ENCODE results near the gene WDPCP. TPM values are rescaled to one million over a fixed set of nuclear protein-coding genes. Genes with fewer than 3 reads are reported as not detected.
A peak's percentile ranks its signal among the peaks of the same experiment; 100 is the strongest.

Gene WDPCP
- total and polyA plus RNA-seq, 5 donors from 2014 or later, result 2.9 to 9.4 (median 3.9) TPM

DNA sequence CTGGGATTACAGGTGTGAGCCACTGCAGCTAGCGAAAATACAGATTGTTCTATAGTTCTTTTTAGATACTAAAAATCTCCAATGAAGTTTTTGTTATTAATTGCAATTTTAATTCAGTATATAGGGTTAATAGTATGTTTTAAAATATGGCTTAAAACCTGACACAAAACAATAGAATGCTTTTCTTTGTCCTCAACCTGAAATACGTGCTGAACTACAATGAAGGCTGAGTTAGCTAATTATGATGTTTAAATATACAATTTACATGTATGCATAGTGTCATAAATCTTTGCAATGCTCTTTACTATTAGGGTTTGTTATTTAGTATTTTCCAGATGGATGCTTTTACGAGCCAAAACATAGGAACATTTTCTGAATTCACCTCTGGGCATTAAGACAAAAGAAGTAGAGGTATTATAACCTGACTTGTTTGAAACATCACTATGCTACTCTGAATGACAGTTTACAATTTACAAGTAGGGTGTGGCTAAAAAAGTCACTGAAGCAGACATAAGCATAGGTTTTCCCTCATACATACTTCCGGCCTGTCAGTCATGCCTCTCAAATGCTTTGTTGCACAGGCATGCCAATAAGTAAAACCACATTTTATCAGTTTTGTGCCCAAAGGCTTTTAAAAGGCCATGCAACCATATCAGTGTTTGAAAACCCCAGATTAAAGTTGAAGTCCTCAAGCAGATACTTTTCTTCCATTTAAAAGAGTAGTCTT, 369.3 kb downstream of the WDPCP start:
- no peaks in the 10 kb centered on the region for H3K27me3 Mint-ChIP-seq
- H3K27ac ChIP-seq (ENCODE audit: insufficient read depth, low read length, poor library complexity, severe bottlenecking), result no peak overlapping the region
- peaks cover 4% of the 10 kb centered on the region for H3K36me3 Mint-ChIP-seq
- H3K9me3 ChIP-seq (ENCODE audit: control insufficient read depth in 2 of 2, low read length in 2 of 2), result no peaks in the 10 kb centered on the region
- no peak overlapping the region for H3K4me3 Mint-ChIP-seq
- no peaks in the 10 kb centered on the region for H3K4me1 ChIP-seq (ENCODE audit: control insufficient read depth, insufficient read depth, low read length, poor library complexity, severe bottlenecking)
- H3K4me3 ChIP-seq (ENCODE audit: low read depth, low read length), result no peak overlapping the region
- no peaks in the 10 kb centered on the region for H3K36me3 ChIP-seq (ENCODE audit: control insufficient read depth, insufficient read depth, low read length)
- ATAC-seq (ENCODE audit: low read depth in 2 of 2), result no peak
- no peak for DNase-seq
- H3K4me1 Mint-ChIP-seq, result no peaks in the 10 kb centered on the region
- no peak overlapping the region for H3K27ac Mint-ChIP-seq
- peaks cover 0 to 15% (median 6%) of the 10 kb centered on the region in 7 donors for H3K9me3 Mint-ChIP-seq
- H3K27me3 ChIP-seq (ENCODE audit: control insufficient read depth, insufficient read depth, low read length), result no peaks in the 10 kb centered on the region

DNA sequence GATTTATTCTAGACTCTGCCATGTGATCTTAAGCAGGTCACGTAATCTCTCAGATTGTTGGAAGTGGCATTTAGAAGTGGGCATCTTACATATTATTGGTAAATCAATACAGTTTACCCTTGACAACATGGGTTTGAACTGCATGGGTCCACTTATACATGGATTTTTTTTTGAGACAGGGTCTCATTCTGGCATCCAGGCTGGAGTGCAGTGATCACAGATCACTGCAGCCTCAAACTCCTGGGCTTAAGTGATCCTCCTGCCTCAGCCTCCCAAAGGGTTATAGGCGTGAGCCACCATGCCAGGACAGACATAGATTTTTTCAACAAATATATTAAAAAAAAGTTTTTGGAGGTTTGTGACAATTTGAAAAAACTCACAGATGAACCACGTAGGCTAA, 393.0 kb downstream of the WDPCP start:
- Histone ChIP-seq H3K4me1 (ENCODE audit: control insufficient read depth, insufficient read depth, low read length, poor library complexity, severe bottlenecking) (no peaks in the 10 kb centered on the region), H3K4me3 (ENCODE audit: low read depth, low read length) (no peak overlapping the region), H3K9me3 (ENCODE audit: control insufficient read depth in 2 of 2, low read length in 2 of 2) (no peaks in the 10 kb centered on the region), H3K27ac (ENCODE audit: insufficient read depth, low read length, poor library complexity, severe bottlenecking) (no peak overlapping the region), H3K36me3 (ENCODE audit: control insufficient read depth, insufficient read depth, low read length) (no peaks in the 10 kb centered on the region), H3K27me3 (ENCODE audit: control insufficient read depth, insufficient read depth, low read length) (no peaks in the 10 kb centered on the region)
- H3K27ac Mint-ChIP-seq, result no peak overlapping the region
- DNase-seq (no peak), ATAC-seq (ENCODE audit: low read depth in 2 of 2) (no peak)
- H3K27me3 Mint-ChIP-seq, result no peaks in the 10 kb centered on the region
- H3K4me3 Mint-ChIP-seq, result no peak overlapping the region
- no peaks in the 10 kb centered on the region for H3K4me1 Mint-ChIP-seq
- peaks cover 0 to 7% (median 2%) of the 10 kb centered on the region in 7 donors for H3K9me3 Mint-ChIP-seq
- H3K36me3 Mint-ChIP-seq, result peaks cover 10% of the 10 kb centered on the region

GRCh38 chr2:63194175-63194574, 394.1 kb downstream of the WDPCP start:
- Mint-ChIP-seq H3K36me3 (peaks cover 10% of the 10 kb centered on the region), H3K4me1 (no peaks in the 10 kb centered on the region), H3K9me3 (peaks cover 0 to 9% (median 5%) of the 10 kb centered on the region in 7 donors), H3K27me3 (no peaks in the 10 kb centered on the region), H3K27ac (no peak overlapping the region), H3K4me3 (no peak overlapping the region)
- Histone ChIP-seq H3K4me3 (ENCODE audit: low read depth, low read length) (no peak overlapping the region), H3K4me1 (ENCODE audit: control insufficient read depth, insufficient read depth, low read length, poor library complexity, severe bottlenecking) (no peaks in the 10 kb centered on the region), H3K9me3 (ENCODE audit: control insufficient read depth in 2 of 2, low read length in 2 of 2) (peaks cover 3% of the 10 kb centered on the region in 2 experiments), H3K27ac (ENCODE audit: insufficient read depth, low read length, poor library complexity, severe bottlenecking) (no peak overlapping the region), H3K27me3 (ENCODE audit: control insufficient read depth, insufficient read depth, low read length) (no peaks in the 10 kb centered on the region), H3K36me3 (ENCODE audit: control insufficient read depth, insufficient read depth, low read length) (no peaks in the 10 kb centered on the region)
- ATAC-seq (ENCODE audit: low read depth in 2 of 2) (no peak), DNase-seq (no peak)

DNA sequence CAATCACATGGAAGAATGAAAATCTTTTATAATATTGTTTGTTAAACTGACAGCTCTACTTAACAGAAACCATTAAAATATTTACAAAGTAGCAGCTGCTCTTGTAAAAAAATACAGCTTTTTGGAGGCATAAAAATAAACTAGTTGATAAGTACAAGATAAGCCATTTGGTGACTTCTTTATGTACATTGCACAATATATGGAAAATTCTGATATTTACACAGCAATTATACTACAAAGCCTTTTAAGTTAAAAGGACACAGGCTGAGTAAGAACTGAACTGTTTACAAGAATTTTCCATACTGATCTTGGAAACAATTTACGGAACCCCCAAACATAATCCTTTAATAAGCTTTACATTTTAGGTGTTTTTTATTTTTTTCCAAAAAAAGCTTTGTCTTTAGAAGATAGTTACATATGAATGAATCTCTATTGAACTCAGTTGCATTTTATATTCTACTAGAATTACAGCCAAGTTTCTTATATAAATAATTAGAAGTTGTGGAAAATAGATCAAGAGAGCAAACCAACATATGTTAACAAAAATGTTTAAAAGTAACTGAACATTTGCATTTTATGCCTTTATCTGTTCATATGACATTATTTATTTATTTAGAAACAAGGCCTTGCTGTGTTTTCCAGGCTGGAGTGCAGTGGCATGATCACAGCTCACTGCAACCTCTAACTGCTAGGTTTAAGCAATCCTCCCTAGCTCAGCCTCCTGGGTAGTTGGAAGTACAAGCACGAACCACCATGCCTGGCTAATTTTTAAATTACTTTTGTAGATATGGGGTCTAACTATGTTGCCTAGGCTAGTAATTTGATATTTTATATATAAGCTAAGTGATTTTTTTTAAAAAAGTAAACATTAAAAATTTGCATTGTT, 395.1 kb downstream of the WDPCP start:
- DNase-seq, result no peak
- Histone ChIP-seq H3K27me3 (ENCODE audit: control insufficient read depth, insufficient read depth, low read length) (no peaks in the 10 kb centered on the region), H3K4me1 (ENCODE audit: control insufficient read depth, insufficient read depth, low read length, poor library complexity, severe bottlenecking) (no peaks in the 10 kb centered on the region), H3K9me3 (ENCODE audit: control insufficient read depth in 2 of 2, low read length in 2 of 2) (peaks cover 6 to 12% of the 10 kb centered on the region in 2 experiments), H3K36me3 (ENCODE audit: control insufficient read depth, insufficient read depth, low read length) (no peaks in the 10 kb centered on the region), H3K27ac (ENCODE audit: insufficient read depth, low read length, poor library complexity, severe bottlenecking) (no peak overlapping the region), H3K4me3 (ENCODE audit: low read depth, low read length) (no peak overlapping the region)
- Mint-ChIP-seq H3K4me3 (no peak overlapping the region), H3K4me1 (no peaks in the 10 kb centered on the region), H3K36me3 (peaks cover 7% of the 10 kb centered on the region), H3K27ac (no peak overlapping the region), H3K27me3 (no peaks in the 10 kb centered on the region), H3K9me3 (peaks cover 0 to 20% (median 5%) of the 10 kb centered on the region in 7 donors)
- ATAC-seq (ENCODE audit: low read depth in 2 of 2), result no peak

DNA sequence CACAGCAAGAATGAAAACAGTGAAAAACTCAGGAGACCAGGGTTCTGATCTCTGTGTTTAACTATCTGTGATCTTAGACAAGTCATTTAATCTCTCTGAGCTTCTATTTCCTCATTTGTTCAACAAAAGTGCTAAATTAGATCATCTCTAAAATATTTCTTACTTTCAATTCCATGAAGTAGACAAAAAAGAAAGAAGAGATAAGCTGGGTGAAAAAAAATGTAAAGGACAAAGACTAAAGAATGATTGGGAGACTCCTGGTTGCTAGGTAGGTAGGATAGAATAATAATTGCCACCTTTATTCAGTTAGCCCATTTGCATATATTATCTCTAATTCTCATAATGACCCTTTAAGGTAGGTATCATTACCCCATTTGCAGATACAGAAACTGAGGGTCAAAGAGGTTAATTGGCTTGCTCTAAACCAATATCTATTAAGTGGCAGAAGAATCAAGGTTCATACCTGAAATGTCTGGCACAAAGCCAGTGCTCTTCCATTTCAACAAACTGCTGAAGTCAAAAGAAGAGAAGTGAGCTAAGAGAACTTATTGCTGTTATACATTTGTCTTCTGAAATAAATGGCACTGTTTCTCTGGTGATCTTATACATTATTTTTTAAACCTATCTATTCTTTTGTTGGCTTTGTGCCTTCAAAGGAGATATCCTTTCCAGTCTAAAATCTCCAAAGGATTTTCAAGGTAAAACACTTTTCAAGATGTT, 395.9 kb downstream of the WDPCP start:
- Histone ChIP-seq H3K4me3 (ENCODE audit: low read depth, low read length) (no peak overlapping the region), H3K4me1 (ENCODE audit: control insufficient read depth, insufficient read depth, low read length, poor library complexity, severe bottlenecking) (no peaks in the 10 kb centered on the region), H3K36me3 (ENCODE audit: control insufficient read depth, insufficient read depth, low read length) (no peaks in the 10 kb centered on the region), H3K27me3 (ENCODE audit: control insufficient read depth, insufficient read depth, low read length) (no peaks in the 10 kb centered on the region), H3K9me3 (ENCODE audit: control insufficient read depth in 2 of 2, low read length in 2 of 2) (peaks cover 6 to 16% of the 10 kb centered on the region in 2 experiments), H3K27ac (ENCODE audit: insufficient read depth, low read length, poor library complexity, severe bottlenecking) (no peak overlapping the region)
- Mint-ChIP-seq H3K27me3 (no peaks in the 10 kb centered on the region), H3K36me3 (peaks cover 6% of the 10 kb centered on the region), H3K9me3 (peaks cover 0 to 28% (median 4%) of the 10 kb centered on the region in 7 donors), H3K27ac (no peak overlapping the region), H3K4me1 (no peaks in the 10 kb centered on the region), H3K4me3 (no peak overlapping the region)
- DNase-seq (no peak), ATAC-seq (ENCODE audit: low read depth in 2 of 2) (no peak)

DNA sequence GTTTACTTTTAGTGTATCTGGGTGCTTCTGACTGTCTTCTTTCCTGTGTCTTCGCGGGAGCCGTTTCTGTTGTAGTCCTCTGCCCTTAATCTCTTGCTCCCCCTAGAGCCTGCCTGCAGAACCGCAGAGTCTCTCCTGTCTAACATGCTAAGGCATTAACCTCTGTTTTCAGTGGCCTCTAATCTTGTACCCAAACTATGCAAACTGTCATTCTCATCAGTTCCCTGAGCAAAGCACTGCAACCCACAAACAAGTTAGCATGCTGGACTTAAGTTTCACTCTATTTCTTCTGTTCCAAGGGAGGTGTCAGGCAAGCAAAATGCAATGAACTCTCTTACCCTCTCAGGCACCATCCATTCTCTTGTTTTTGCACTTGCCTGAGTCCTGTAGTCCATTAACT, 399.3 kb downstream of the WDPCP start:
- Mint-ChIP-seq H3K4me1 (no peaks in the 10 kb centered on the region), H3K4me3 (no peak overlapping the region), H3K9me3 (peaks cover 0 to 40% (median 6%) of the 10 kb centered on the region in 7 donors), H3K27me3 (no peaks in the 10 kb centered on the region), H3K27ac (no peak overlapping the region), H3K36me3 (peaks cover 3% of the 10 kb centered on the region)
- Histone ChIP-seq H3K36me3 (ENCODE audit: control insufficient read depth, insufficient read depth, low read length) (no peaks in the 10 kb centered on the region), H3K4me3 (ENCODE audit: low read depth, low read length) (no peak overlapping the region), H3K9me3 (ENCODE audit: control insufficient read depth in 2 of 2, low read length in 2 of 2) (peaks cover 12 to 16% of the 10 kb centered on the region in 2 experiments), H3K27me3 (ENCODE audit: control insufficient read depth, insufficient read depth, low read length) (no peaks in the 10 kb centered on the region), H3K4me1 (ENCODE audit: control insufficient read depth, insufficient read depth, low read length, poor library complexity, severe bottlenecking) (no peaks in the 10 kb centered on the region), H3K27ac (ENCODE audit: insufficient read depth, low read length, poor library complexity, severe bottlenecking) (no peak overlapping the region)
- DNase-seq (peak in 1 of 3 donors; percentile 41), ATAC-seq (ENCODE audit: low read depth in 2 of 2) (no peak)

DNA sequence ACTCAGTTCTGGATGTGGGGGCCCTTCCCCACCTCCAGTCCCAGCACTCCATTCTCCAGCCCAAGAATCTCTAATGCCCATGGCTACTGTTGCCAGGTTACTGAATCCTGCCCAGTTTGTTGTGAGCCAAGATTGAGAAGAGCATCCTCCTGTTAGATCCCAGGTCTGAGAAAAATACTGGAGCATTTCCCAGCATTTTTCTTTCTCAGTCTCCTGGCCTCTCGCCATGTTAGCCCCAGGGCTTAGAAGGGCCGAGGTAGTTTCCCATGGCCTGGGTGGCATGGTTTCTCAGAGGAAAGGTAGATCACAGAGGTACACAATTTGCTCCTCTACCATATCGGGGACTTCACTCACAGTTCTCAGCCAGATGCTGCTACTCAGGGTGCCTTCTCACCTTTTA, 401.9 kb downstream of the WDPCP start:
- no peaks in the 10 kb centered on the region for H3K4me1 ChIP-seq (ENCODE audit: control insufficient read depth, insufficient read depth, low read length, poor library complexity, severe bottlenecking)
- DNase-seq, result no peak
- ATAC-seq (ENCODE audit: low read depth in 2 of 2), result no peak
- no peaks in the 10 kb centered on the region for H3K27me3 ChIP-seq (ENCODE audit: control insufficient read depth, insufficient read depth, low read length)
- H3K9me3 Mint-ChIP-seq, result peaks cover 0 to 61% (median 6%) of the 10 kb centered on the region in 7 donors
- H3K4me3 Mint-ChIP-seq, result no peak overlapping the region
- no peak overlapping the region for H3K4me3 ChIP-seq (ENCODE audit: low read depth, low read length)
- H3K27me3 Mint-ChIP-seq, result no peaks in the 10 kb centered on the region
- H3K4me1 Mint-ChIP-seq, result no peaks in the 10 kb centered on the region
- H3K9me3 ChIP-seq (ENCODE audit: control insufficient read depth in 2 of 2, low read length in 2 of 2), result peaks cover 12 to 16% of the 10 kb centered on the region in 2 experiments
- no peaks in the 10 kb centered on the region for H3K36me3 ChIP-seq (ENCODE audit: control insufficient read depth, insufficient read depth, low read length)
- no peak overlapping the region for H3K27ac Mint-ChIP-seq
- peaks cover 3% of the 10 kb centered on the region for H3K36me3 Mint-ChIP-seq
- no peak overlapping the region for H3K27ac ChIP-seq (ENCODE audit: insufficient read depth, low read length, poor library complexity, severe bottlenecking)

All from CD4-positive, CD25-positive, alpha-beta regulatory T cell (primary cell).